Astrocyte of the cerebellum (primary cell): ENCODE results near the gene XRCC3.

ENCODE experiments used
- DNase-seq: peaks from one replicate; pipeline ENCODE4 v3.0.0-alpha.2; 2011; ENCODE audit warnings: low read depth
- H3K4me3 ChIP-seq: 2 replicates; pipeline ENCODE4 v1.5.1; 2011; ENCODE audit warnings: mild to moderate bottlenecking, low read depth, low read length, moderate library complexity
- CTCF ChIP-seq: IDR thresholded peaks from 2 replicates; pipeline ENCODE4 v1.5.1; 2012; ENCODE audit warnings: low read length, low read depth, moderate library complexity, mild to moderate bottlenecking; ENCODE audit errors: missing control alignments
- in situ Hi-C: cut with HindIII; loops from 2 replicates; pipeline ENCODE4 v1.10.0; 2017; ENCODE audit warnings: low sequenced_read_pairs

The XRCC3 gene

GRCh38 chr14:103753774-103754173, 38.5 kb upstream of the XRCC3 start:
- DNase-seq, result no peak
- in situ Hi-C loops, result no loop called here

DNA sequence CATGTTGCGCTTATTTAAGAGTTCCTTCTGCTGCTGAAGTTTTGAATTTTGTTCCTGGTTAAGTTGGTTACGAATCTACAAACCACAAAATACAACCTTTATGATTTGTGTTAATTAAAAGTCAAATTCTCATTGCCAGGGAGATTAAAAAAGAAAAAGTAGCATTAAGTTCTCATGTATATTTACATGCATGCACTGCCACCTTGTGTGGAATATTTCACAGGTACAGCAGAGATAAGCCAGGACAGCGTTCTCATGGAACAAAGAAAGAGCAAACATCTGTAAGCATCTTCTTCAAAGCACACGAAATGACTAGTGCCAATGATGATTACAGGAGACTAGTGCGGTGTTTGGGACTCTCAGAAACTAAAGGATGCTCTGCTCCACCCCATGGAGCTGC, 34.6 kb upstream of the XRCC3 start:
- H3K4me3 ChIP-seq, result no peak overlapping the region
- DNase-seq, result no peak
- in situ Hi-C loops, result no loop called here
- TF ChIP-seq CTCF, result peak; percentile 16

More at GRCh38 chr14:103753774-103754173, 38.5 kb upstream of the XRCC3 start:
- no peak for TF ChIP-seq CTCF
- H3K4me3 ChIP-seq, result no peak overlapping the region

GRCh38 chr14:103749452-103749851, 34.2 kb upstream of the XRCC3 start:
- in situ Hi-C loops, result no loop called here
- H3K4me3 ChIP-seq, result no peak overlapping the region
- TF ChIP-seq CTCF, result no peak
- DNase-seq, result no peak

DNA sequence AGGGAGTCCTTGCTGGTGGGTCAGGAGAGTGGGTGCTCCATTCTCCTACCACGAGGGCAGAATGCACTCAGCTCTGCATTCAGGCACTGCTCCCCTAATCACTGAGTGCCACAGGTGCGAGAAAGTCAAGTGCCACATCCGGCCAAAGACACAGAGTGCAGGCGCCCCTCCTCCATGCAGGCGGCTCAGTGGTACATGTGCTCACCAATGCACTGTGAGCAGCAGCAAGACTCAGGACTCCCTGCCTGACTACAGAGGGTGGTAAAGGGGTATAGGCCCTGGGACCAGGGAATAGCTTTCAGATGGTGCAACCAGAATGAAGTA, 33.2 kb upstream of the XRCC3 start:
- no peak for DNase-seq
- in situ Hi-C loops, result no loop called here
- H3K4me3 ChIP-seq, result no peak overlapping the region
- no peak for TF ChIP-seq CTCF

DNA sequence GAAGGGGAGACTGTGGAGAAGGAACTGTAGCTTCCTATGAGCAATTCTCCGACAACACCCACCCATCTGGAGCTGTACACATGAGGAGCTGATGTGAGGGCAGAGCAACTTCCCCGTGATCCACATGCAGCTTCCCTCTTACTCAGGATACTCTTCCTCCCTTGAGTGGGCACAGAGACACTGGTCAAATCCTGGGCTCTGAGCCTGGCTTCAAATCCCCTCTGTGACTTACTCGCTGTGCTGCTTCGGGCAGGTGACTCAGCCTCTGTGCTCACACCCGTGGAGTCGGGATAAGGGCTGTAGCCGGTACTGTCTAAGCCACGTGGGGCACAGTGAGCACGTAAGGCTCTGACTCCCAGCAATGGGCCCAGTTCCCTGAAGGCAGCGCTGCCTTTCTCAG, 31.4 kb upstream of the XRCC3 start:
- H3K4me3 ChIP-seq, result no peak overlapping the region
- no peak for DNase-seq
- in situ Hi-C loops, result no loop called here
- TF ChIP-seq CTCF, result no peak

DNA sequence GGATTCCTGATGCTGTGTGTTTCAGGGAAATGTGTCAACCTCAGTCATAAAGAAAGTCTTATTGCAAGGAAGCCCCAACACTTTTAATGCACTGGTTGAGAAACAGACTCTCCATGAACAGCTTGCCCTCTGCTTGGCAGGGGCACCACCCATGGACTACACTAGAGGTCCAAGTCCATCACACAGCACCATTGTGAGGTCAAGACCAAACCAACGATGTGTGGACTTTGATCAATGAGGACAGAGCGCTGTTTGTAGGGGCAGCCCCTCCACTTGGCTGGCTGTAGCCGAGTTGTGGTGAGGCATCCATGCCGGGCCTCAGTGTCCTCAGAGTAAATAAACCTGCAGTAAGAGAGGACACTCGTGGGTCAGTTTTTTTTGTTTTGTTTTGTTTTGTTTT, 30.2 kb upstream of the XRCC3 start:
- no peak overlapping the region for H3K4me3 ChIP-seq
- no peak for TF ChIP-seq CTCF
- DNase-seq, result no peak
- in situ Hi-C loops, result no loop called here
